ENCODE data around the gene PPIF.
"Not testable (repeated sequence)": the region's sequence is repeated elsewhere in the genome, so short reads cannot be mapped to it uniquely, and the experiment has no call there.

The PPIF gene

DNA sequence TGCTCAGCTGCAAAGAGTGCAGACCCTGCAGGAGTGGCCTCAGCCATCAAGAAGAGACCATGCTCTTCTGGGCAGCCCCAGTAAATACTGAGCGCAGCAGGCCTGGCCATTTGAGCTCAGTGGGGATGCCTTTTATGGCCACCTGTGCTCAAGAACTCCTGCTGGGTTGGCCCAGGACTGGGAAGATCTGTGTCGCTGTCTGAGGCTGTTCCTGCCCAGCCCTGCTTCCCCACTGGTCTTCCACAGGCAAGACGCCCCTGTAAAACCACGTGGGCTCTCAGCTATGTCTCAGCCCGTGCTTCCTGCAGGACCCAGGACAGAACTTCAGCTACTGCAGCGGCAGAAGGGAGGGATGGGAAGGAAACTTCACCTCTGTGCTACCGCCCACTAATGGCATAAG, 10.5 kb upstream of the PPIF start:
- peaks cover 13% of the 10 kb centered on the region for H3K4me1 ChIP-seq (ENCODE audit: insufficient read depth, poor library complexity, severe bottlenecking)
- TF ChIP-seq, protein P1, sequence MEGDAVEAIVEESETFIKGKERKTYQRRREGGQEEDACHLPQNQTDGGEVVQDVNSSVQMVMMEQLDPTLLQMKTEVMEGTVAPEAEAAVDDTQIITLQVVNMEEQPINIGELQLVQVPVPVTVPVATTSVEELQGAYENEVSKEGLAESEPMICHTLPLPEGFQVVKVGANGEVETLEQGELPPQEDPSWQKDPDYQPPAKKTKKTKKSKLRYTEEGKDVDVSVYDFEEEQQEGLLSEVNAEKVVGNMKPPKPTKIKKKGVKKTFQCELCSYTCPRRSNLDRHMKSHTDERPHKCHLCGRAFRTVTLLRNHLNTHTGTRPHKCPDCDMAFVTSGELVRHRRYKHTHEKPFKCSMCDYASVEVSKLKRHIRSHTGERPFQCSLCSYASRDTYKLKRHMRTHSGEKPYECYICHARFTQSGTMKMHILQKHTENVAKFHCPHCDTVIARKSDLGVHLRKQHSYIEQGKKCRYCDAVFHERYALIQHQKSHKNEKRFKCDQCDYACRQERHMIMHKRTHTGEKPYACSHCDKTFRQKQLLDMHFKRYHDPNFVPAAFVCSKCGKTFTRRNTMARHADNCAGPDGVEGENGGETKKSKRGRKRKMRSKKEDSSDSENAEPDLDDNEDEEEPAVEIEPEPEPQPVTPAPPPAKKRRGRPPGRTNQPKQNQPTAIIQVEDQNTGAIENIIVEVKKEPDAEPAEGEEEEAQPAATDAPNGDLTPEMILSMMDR (IDR thresholded peaks at IDR 0.05; ENCODE audit: poor library complexity, severe bottlenecking) = no peak
- no peak overlapping the region for H3K4me3 ChIP-seq (ENCODE audit: severe bottlenecking)
- H3K27me3 ChIP-seq (ENCODE audit: insufficient read depth, poor library complexity, severe bottlenecking) = no peaks in the 10 kb centered on the region
- ATAC-seq (ENCODE audit: low read depth) (no peak), DNase-seq (ENCODE audit: low spot score) (no peak)
- H3K36me3 ChIP-seq (ENCODE audit: low read depth) = no peaks in the 10 kb centered on the region
- no peak overlapping the region for H3K27ac ChIP-seq (ENCODE audit: poor library complexity, severe bottlenecking)
- H3K9me3 ChIP-seq (ENCODE audit: severe bottlenecking) = peaks cover 2% of the 10 kb centered on the region

DNA sequence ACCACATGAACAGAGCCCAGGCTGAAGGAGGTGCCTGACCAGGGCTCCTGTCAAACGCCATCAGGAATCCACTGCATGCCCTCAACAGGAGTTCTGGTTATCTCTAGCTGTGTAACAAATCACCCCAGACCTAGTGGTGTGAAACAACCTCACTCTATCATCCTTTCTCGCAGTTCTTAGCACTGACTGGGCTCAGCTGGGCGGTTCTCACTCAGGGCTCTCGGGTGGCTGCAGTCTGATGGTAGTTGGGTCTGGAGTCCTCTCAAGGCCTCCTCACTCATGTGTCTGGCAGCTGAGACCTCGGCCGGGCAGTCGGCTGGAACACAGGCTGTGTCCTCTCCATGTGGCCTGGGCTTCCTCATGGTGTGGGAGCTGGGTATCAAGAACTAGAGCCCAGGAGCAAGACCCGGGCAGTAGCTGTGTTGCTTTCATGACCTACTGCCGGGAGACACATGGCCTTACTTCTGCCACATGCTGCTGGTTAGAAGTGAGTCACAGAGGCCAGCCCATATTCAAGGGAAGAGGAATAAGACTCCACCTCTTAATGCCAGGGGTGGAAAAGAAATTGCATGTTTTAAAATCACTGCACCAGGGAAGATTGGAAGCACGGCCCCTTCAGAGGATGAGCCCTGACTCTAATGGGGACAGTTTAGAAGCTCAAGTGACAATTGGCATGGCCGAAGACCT, 9.3 kb upstream of the PPIF start:
- H3K9me3 ChIP-seq (ENCODE audit: severe bottlenecking); H3K27ac ChIP-seq (ENCODE audit: poor library complexity, severe bottlenecking); H3K4me3 ChIP-seq (ENCODE audit: severe bottlenecking); H3K27me3 ChIP-seq (ENCODE audit: insufficient read depth, poor library complexity, severe bottlenecking); DNase-seq (ENCODE audit: low spot score); ATAC-seq (ENCODE audit: low read depth); H3K36me3 ChIP-seq (ENCODE audit: low read depth); H3K4me1 ChIP-seq (ENCODE audit: insufficient read depth, poor library complexity, severe bottlenecking): not testable (repeated sequence)

DNA sequence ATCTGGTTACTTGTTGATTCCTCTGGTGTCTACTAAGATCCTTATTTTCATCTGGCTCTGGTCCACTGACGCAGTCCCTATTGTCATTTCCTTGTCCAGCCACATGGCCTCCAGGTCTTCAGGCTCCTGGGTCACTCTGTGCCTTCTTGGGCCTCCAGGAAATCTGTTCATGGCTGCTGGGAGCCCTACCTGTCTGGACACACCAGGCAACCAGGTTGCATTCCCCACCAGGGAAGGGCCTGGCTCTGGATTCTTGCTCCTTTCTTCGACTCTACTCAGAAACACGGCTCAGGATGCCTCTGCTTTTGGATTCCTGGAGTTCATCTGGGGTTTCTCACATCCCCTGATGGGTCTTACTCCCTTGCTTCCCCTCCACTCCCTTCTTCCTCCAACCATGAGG, 8.0 kb upstream of the PPIF start:
- no peak for DNase-seq (ENCODE audit: low spot score)
- ATAC-seq (ENCODE audit: low read depth) = no peak
- Histone ChIP-seq H3K27ac (ENCODE audit: poor library complexity, severe bottlenecking) (no peak overlapping the region), H3K27me3 (ENCODE audit: insufficient read depth, poor library complexity, severe bottlenecking) (no peaks in the 10 kb centered on the region), H3K9me3 (ENCODE audit: severe bottlenecking) (no peaks in the 10 kb centered on the region), H3K4me1 (ENCODE audit: insufficient read depth, poor library complexity, severe bottlenecking) (no peaks in the 10 kb centered on the region), H3K36me3 (ENCODE audit: low read depth) (no peaks in the 10 kb centered on the region), H3K4me3 (ENCODE audit: severe bottlenecking) (no peak overlapping the region)
- TF ChIP-seq, protein P1 (IDR thresholded peaks at IDR 0.05; ENCODE audit: poor library complexity, severe bottlenecking) = no peak

DNA sequence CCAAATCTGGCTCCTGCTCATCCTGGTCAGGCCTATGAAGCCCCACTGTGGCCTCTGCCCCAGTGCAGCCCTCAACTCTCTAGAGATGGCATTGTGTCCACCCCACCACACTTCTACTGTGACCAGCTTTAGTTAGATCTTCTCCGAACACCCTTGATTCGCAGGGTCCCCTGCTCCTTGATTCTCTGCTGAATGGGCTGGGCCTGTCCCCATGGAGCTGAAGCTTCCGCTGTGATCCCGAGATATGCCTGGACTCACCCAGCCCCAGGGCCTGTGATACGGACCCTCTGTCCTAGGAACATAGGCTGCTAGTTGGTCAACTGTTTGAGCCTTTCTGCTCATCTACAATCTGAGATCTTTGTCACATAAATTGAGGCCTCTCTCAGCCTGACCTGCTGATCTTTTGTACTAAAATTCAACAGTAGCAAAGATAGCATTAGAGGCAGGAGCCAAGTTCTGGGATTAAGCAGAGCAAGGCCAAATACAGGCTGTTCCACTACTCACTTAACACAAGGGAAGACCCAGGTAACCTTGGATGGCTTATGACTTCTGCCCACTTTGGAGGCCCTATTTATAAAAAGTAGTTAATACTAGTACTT, 6.5 kb upstream of the PPIF start:
- no peak overlapping the region for H3K27ac ChIP-seq (ENCODE audit: poor library complexity, severe bottlenecking)
- DNase-seq (ENCODE audit: low spot score) = peak; percentile 29
- H3K36me3 ChIP-seq (ENCODE audit: low read depth) = no peaks in the 10 kb centered on the region
- no peaks in the 10 kb centered on the region for H3K27me3 ChIP-seq (ENCODE audit: insufficient read depth, poor library complexity, severe bottlenecking)
- TF ChIP-seq, protein P1 (IDR thresholded peaks at IDR 0.05; ENCODE audit: poor library complexity, severe bottlenecking) = no peak
- no peaks in the 10 kb centered on the region for H3K4me1 ChIP-seq (ENCODE audit: insufficient read depth, poor library complexity, severe bottlenecking)
- no peak for ATAC-seq (ENCODE audit: low read depth)
- H3K4me3 ChIP-seq (ENCODE audit: severe bottlenecking) = no peak overlapping the region
- no peaks in the 10 kb centered on the region for H3K9me3 ChIP-seq (ENCODE audit: severe bottlenecking)

DNA sequence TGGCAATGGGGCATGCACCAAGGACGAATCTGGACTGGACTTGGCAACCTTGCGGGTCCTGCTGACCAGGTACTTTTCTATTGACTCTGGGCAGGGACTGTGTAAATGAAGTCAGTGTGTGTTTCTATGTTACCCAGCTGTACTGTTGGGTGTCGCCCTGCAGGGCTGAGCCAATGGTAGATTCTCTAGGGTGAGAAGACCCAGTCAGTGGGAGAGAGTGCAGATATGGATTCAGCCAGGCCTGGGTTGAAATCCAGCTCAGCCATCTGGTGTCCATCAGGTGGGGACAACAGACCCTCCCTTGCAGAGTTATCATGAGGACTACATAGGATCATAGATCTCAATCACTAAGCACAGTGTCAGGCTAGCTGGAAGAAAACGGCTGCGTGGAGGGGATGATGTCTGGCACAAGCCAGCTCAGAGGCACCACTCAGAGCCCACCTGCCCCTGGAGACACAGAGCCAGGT, 4.9 kb upstream of the PPIF start:
- H3K27ac ChIP-seq (ENCODE audit: poor library complexity, severe bottlenecking) = no peak overlapping the region

More for the DNA sequence above, 4.9 kb upstream of the PPIF start:
- Histone ChIP-seq H3K4me3 (ENCODE audit: severe bottlenecking) (no peak overlapping the region), H3K9me3 (ENCODE audit: severe bottlenecking) (no peaks in the 10 kb centered on the region), H3K4me1 (ENCODE audit: insufficient read depth, poor library complexity, severe bottlenecking) (no peaks in the 10 kb centered on the region), H3K36me3 (ENCODE audit: low read depth) (no peaks in the 10 kb centered on the region), H3K27me3 (ENCODE audit: insufficient read depth, poor library complexity, severe bottlenecking) (no peaks in the 10 kb centered on the region)
- no peak for ATAC-seq (ENCODE audit: low read depth)
- TF ChIP-seq, protein P1 (IDR thresholded peaks at IDR 0.05; ENCODE audit: poor library complexity, severe bottlenecking) = no peak
- DNase-seq (ENCODE audit: low spot score) = peak; percentile 30
